GM18951 (cell line): Measurements from ENCODE around the gene MORN1.

Source experiments
- POLR2A ChIP-seq: IDR thresholded peaks from 4 replicates; pipeline ENCODE4 v1.6.1; 2011; ENCODE audit warnings: mild to moderate bottlenecking; ENCODE audit not compliant: insufficient read length, insufficient read depth; ENCODE audit errors: extremely low read depth
- in situ Hi-C: fragments of 300-500 bp; cut with MboI; formaldehyde crosslinking; loops from one replicate; pipeline ENCODE4 v1.12.0; 2022; ENCODE audit warnings: low sequenced_read_pairs, mixed read lengths, inconsistent platforms; ENCODE audit not compliant: unreplicated experiment

MORN1 gene

DNA sequence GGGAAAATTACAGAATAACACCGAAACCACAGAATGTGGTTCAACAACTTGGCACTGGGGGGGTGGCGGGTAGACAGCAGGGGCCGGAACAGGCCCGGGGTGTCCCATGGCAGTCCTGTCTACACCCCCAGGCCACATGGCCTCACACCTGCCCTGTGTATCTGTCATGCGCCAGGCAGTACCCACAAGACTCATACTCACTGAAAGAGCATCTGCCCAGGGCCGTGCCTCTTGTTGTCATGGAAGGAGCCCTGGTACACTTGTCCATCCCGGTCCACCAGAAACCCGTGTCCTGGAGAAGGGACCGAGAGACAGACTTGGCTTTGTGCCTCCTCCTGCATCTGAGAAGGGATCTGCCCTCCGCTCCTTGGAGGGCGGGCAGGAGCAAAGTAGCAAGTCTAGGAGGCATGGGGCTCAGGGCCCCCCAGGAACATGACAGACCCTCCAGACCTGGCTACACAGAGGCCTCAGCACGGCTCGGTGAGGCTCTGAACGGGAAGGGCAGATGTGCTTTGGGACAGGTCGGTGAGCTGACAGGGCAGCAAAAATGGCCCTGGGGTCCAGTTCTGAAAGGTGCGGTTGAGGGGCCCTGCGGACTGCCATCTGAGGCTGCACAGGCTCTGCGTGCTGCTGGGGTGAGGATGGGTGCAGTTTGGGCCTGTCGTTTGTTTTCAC is 5.6 kb downstream of the MORN1 start:
- in situ Hi-C loops: no loop called here
- TF ChIP-seq POLR2A: no peak

DNA sequence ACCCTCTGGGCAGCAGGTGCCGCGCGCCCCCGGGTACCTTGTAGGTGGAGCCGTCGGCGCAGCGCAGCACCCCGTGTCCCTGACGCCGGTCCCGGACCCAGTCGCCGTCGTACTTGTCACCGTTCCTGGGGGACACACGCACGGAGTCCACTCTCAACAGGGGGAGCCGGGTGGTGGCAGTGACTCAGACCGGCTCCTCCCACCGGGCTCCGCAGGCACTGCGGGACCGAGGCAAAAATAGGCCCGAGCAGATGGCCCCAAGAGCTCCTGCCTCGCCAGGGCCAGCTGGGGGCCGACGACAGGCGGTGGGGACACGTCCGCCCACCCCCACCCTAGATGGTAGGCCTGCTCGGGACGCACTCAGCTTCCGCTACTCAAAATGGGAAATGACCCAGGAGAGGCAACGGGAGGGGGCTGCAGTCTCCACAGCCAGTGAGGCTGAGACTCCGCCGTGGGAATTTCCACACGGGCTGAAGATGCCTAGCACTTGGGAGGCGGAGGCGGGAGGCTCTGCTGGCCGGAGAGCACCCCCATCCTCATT is 6.3 kb downstream of the MORN1 start:
- no peak for TF ChIP-seq POLR2A
- in situ Hi-C loops: no loop called here

GRCh38 chr1:2384130-2384860 is 7.1 kb downstream of the MORN1 start:
- in situ Hi-C loops: no loop called here

DNA sequence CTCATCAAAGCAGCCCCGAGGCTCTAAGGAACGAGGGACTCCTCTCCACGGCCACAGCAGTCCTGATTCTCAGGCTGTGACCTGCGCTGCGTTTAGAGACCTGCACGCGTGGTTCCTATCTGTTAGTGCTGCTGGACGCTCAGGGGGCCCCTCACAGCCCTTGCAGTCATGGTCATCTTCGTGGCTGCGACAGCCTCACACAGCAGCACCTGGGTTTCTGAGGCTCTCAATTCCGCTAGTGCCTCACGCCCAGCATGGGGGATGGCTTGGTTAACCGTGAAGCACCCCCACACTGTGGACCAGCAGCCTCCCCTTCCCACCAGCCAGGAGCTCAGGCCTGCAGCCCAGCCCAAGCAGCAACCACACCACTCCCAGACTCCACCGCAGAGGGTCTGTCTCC is 7.8 kb downstream of the MORN1 start:
- in situ Hi-C loops: no loop called here
- TF ChIP-seq POLR2A: no peak

More at GRCh38 chr1:2384130-2384860, 7.1 kb downstream of the MORN1 start:
- no peak for TF ChIP-seq POLR2A

GRCh38 chr1:2382621-2383361 is 8.6 kb downstream of the MORN1 start:
- TF ChIP-seq POLR2A: no peak
- in situ Hi-C loops: no loop called here

DNA sequence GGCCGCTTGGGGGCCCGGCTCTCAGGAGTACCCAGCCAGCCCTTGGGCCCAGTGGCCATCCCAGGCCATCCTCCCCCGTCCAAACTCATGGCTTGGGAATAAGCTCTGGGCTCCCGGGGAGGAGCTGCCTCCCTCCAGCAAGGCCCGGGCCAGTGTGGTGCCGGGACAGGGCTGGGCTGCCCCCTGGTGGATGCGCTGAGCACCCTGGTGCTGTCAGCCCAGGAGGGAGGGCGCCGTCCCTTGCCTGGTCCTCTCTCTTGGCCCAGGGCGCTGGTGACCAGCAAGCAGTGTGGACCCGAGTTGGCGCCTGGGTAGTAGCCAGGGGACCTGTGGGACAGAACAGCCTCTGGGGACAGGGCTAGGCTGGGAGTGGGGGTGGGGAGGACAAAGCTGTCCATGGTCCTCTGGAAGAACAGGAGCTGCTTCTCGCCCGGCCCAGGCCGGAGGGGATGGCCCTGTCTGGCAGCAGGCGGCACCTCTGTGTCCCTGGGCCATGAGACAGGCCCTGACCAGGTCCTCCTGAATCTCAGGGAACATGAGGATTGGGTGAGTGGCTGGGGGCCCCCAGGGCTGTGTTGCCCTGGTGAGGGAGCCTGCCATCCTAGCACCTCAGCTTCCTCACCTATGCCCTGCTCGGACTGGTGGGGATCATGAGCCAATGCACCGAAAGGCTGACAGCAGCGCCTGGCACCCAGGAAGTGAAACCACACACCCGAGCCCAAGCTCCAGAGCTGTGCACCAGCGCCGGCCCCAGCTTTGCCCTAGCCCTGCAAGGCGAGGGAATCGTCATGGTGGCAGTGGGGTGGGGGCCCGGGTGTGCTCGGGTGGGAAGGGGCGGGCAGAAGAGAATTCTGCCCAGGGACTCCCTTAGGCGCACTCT is 9.4 kb downstream of the MORN1 start:
- no peak for TF ChIP-seq POLR2A
- in situ Hi-C loops: no loop called here

GRCh38 chr1:2380816-2381591 is 10.3 kb downstream of the MORN1 start:
- no peak for TF ChIP-seq POLR2A
- in situ Hi-C loops: no loop called here

DNA sequence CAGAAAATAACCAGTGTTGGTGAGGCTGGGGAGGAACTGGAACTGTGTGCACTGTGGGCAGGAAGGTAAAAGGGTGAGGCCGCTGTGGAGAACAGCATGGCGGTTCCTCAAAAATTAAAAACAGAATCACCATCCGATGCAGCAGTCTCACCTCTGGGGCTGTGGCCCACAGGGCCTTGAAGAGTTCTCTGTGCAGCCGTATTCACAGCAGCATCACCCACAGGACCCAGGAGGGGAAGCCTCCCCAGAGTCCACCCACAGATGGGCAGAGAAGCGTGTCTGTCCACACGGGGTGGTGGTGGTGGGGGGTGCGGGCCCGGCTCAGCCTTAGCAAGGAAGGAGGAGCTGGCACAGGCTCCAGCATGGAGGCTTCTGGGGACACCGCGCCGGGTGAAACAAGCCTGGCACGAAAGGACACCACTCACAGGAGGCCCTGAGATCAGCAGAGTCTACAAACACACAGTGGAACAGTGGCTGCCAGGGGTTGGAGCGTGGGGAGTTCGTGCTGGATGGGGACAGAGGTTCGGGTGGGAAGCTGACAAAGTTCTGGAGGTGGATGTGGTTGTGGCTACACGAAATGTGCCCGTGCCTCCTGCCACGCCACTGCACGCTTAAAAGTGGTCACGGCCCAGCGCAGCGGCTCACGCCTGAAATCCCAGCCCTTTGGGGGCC is 11.5 kb downstream of the MORN1 start:
- in situ Hi-C loops: no loop called here
- TF ChIP-seq POLR2A: no peak

GRCh38 chr1:2378956-2379732 is 12.2 kb downstream of the MORN1 start:
- in situ Hi-C loops: no loop called here

GRCh38 chr1:2378441-2378851 is 12.9 kb downstream of the MORN1 start:
- no peak for TF ChIP-seq POLR2A

More at GRCh38 chr1:2378956-2379732, 12.2 kb downstream of the MORN1 start:
- no peak for TF ChIP-seq POLR2A

More at GRCh38 chr1:2378441-2378851, 12.9 kb downstream of the MORN1 start:
- in situ Hi-C loops: no loop called here
